Measurements from ENCODE around the gene PSME3IP1.
"Not testable (repeated sequence)": the region's sequence is repeated elsewhere in the genome, so short reads cannot be mapped to it uniquely, and the experiment has no call there.

The PSME3IP1 gene

GRCh38 chr16:57123216-57123973, 62.4 kb downstream of the PSME3IP1 start:
- DNase-seq = no peak

DNA sequence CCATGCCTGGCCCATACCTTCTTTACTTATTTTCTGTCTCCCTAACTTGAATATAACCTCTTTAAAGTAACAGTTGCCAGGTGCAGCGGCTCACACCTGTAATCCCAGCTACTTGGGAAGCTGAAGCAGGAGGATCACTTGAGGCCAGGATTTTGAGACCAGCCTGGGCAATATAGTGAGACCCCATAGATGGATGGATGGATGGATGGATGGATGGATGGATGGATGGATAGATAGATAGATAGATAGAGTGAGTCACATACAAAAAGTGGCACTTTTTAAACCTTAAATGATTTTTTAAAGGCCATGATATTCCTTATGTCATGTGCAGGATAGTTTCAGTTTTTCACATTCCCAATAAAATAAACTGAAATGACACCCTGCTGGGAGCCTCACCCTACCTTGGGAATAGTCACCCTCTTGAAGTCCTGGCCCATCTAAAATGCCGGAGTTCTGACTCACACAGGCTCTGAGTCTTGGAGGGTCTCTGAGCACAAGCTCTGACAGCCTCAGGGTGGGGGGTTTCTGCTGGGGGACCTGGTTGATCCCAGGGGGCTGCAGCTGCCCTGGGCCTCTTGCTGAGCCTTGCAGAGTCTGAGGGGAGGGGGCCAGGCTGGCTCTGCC, 67.3 kb downstream of the PSME3IP1 start:
- no peak for DNase-seq

DNA sequence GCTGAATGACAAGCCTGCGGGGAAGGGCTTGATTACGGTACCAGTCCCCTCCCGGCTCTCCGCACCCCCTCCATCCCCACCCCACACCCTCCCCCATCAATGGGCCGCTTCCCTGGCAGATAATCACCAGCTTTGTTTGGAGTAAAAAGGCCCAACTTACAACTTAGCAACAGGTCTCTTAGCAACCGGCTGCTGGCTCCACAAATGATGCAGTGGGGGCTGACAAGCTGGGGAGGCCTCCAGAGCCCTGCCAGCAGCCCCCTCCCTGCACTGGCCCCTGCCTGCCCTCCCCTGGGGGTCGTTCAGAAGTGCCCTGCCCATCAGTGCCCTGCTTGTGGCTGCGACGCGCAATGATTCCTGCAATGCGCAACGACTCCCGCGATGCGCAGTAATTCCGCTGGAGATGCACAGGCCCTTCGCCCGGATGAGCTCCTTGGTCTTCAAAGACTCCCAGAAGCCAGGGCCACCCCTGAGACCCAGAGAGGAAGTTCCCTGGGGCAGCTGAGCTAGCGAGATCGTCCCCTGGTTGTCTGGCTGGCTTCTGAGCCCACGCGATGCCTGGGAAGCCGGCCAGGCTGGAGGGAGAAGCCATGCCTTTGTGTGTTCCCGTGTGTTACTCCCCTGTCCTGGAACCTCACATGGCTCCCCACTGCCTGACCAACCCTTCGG, 70.2 kb downstream of the PSME3IP1 start:
- no peak for DNase-seq

- DNase-seq = no peak
Measured at GRCh38 chr16:57115168-57115513, 70.7 kb downstream of the PSME3IP1 start.

DNA sequence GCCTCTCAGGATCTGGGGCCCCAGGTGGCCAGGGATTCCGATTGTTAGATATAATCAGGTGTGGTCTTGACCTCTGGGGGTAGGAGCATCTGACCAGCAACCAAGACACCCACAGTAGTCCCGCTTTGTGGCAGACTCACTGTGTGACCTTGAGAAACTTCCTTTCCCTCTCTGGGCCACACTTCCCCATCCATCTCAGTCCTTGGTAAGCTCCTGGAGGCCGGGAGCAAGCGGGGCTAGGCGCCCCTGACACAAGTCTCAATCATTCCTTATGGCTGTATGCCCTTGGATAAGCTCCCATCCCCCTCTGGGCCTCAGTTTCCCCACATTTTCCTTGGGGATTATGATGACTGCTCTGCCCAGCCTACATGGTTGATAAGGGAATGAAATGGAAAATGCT, 72.2 kb downstream of the PSME3IP1 start:
- DNase-seq = no peak

GRCh38 chr16:57113042-57113453, 72.8 kb downstream of the PSME3IP1 start:
- DNase-seq = no peak

DNA sequence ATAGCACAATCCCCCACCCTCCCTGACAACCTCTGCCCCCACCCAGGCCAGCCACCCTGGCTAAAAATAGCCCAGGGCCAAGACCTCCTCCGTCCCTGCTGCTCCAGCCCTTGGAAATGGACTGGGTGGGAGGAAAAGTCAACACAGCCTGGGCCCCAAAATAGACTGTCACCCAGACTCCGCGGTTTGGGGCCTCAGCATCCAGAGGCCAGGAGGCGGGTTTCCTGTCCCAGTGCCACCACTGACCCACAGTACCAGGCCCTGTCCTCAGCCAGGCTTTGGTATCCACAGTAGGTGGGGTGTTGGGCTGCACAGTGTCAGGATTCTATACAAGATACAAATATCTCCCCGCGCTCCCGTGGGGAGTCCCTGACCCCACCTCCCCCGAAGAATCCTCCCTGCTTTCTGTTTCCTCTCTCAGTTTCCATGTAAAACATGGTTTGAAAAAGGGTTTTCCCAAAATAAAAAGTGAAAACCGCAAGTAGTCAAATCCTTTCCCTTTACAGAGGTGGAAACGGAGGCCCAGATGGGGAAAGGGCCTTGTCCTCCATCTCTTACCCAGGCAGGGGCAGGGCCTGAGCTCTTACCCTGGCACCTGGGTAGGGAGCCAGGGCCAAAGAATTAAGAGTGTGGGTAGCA, 73.3 kb downstream of the PSME3IP1 start:
- DNase-seq = no peak

DNA sequence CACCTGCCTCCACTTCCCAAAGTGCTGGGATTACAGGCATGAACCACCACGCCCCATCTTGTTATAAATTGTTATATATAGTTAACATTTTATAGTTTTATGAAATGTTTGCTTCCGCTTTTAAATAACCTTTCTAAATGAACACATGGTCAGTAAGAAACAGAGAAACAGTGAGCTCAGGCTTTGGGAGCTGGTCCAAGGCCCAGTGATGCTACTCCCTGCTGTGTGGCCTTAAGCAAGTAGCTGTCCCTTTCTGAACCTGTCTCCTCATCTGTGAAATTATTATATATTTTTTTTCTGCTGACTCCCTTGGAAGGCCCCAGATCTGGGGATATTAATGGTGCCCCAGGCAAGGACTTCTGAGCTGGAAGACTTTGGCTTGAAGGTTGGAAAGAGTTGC, 74.4 kb downstream of the PSME3IP1 start:
- no peak for DNase-seq

DNA sequence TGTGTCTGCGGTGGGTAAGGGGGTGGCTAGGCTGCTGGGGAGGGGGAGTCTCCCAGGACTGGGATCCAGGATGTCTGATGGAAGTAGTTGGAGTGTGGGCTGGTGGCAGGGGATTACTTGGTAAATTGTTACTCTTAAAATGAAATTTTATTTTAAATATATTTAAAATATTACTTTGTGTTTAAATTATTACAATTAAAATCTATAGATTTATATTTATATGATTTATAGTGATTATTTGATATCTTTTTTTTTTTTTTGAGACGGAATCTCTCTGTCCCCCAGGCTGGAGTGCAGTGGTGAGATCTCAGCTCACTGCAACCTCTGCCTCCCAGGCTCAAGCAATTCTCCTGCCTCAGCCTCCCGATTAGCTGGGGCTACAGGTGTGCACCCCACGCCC, 74.9 kb downstream of the PSME3IP1 start:
- DNase-seq = no peak

GRCh38 chr16:57109259-57110105, 76.4 kb downstream of the PSME3IP1 start:
- DNase-seq = not testable (repeated sequence)

DNA sequence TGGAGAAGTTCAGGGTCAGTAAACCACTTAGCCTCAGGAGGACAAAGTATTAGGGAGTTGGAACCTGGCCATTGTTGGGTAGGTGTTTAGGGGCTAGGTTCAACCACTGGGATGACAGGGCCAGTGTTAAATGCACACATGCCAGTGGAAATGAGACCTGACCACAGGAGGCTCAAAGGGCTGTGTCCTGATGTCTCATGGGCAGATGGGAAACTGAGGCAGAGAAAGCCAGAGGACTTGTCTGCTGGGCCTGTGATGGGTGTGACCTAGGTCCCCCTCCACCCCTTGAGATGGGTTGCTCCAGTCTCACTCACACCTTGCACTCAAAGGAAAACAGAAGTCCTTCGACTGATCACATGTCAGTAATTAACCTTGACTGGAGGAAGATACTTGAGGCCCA, 77.4 kb downstream of the PSME3IP1 start:
- no peak for DNase-seq

- DNase-seq = no peak
Measured at GRCh38 chr16:57107321-57107922, 78.4 kb downstream of the PSME3IP1 start.

DNA sequence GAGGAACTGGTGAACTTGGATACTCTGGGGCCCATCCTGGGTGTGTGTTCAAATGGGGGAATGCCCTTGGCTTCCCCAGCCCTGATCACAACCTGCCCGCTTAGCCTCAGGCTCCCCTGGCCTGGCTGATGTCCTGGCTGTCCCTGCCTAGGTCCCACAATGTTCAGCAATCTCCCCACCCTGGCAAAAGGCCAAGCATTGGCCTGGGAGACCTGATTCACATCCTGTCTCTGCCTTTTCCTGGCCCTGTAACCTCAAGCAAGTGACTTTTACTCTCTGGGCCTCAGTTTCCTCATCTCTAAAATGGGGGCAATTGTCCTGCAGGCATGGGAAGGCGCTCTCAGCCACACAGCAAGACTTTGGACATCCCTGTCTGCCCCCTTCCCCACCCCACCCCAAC, 79.1 kb downstream of the PSME3IP1 start:
- no peak for DNase-seq

DNA sequence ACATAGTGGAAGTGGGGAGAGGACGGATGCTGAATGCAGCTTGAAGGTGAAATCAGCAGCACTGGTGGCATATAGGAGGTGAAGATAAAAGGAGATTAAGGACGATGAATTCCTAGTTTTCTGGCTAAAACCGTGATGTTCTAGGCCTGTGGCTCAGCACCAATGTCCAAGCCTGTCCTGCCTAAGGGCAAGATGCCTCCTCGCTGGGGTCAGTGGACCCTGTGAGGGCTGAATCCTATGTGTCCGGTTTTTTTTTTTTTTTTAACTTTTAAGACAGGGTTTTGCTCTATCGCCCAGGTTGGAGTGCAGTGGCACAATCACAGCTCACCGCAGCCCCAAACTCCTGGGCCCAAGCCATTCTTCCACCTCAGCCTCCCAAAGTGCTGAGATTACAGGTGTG, 80.7 kb downstream of the PSME3IP1 start:
- DNase-seq = no peak

DNA sequence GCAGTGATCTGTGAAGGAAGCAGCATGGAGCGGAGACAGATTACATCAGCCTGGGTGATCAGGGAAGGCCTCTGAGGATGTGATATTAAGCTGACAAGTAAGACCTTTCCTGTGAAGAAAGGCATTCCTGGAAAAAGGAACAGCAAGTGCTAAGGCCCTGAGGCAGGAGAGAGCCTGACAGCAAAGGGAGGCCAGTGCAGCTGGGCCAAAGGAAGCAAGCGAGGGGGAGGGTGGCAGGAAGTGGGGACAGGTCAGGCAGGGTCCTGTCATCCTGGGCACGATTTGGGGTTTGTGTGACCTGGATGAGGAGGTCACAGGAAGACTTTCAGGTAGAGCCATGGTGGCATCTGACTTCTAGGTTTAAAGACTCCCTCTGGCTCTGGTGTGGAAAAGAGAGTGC, 81.1 kb downstream of the PSME3IP1 start:
- DNase-seq = peak in 1 of 5 experiments; percentile 22

- DNase-seq = no peak
Measured at GRCh38 chr16:57102888-57103851, 82.7 kb downstream of the PSME3IP1 start.
